Lower lobe of right lung (tissue), 2 donors: ENCODE data around the gene PTPRM. TPM values are rescaled to one million over a fixed set of nuclear protein-coding genes. Genes with fewer than 3 reads are reported as not detected.
A peak's percentile ranks its signal among the peaks of the same experiment; 100 is the strongest.

Experiments used
- ATAC-seq, 2 donors: fragments of 200-7000 bp; cut with Tn5 transposase; one replicate each; pipeline ENCODE4 v1.9.1; 2020 to 2022; ENCODE audit warnings: mild to moderate bottlenecking in 2 of 2, moderate library complexity in 2 of 2
- DNase-seq: peaks from one replicate; pipeline ENCODE4 v3.0.0-alpha.2; 2020
- H3K27ac ChIP-seq: fragments of 200-600 bp; one replicate; pipeline ENCODE4 v1.8.0; 2022
- H3K27me3 ChIP-seq: fragments of 200-600 bp; one replicate; pipeline ENCODE4 v1.8.0; 2022; ENCODE audit warnings: low read depth
- H3K36me3 ChIP-seq: fragments of 200-600 bp; one replicate; pipeline ENCODE4 v1.8.0; 2022; ENCODE audit warnings: mild to moderate bottlenecking
- H3K4me1 ChIP-seq: fragments of 200-600 bp; one replicate; pipeline ENCODE4 v1.8.0; 2022
- H3K4me3 ChIP-seq: fragments of 200-600 bp; one replicate; pipeline ENCODE4 v1.8.0; 2022; ENCODE audit warnings: mild to moderate bottlenecking
- H3K9me3 ChIP-seq: fragments of 200-600 bp; one replicate; pipeline ENCODE4 v1.8.0; 2022
- intact Hi-C: fragments of 100-400 bp; cut with DNase I; formaldehyde crosslinking; loops from one replicate; pipeline ENCODE4 v1.11.0; 2022
- total RNA-seq: library from RNA; stranded (reverse); fragmentation: NEBNext Ultra II Directional; extraction: Animal tissue kit (Norgen Biotek cat#: 25700); gene quantifications from one replicate; pipeline ENCODE4 v1.2.1, GENCODE V29; 2021
- TF ChIP-seq, protein P1 (sequence below): fragments of 200-600 bp; IDR thresholded peaks from one replicate; pipeline ENCODE4 v1.8.0; 2022; ENCODE audit warnings: antibody characterized with exemption, mild to moderate bottlenecking
- donor health status: DM: no; HTN: yes; CAD: no; lungs with severe emphysema.

Gene PTPRM
- total RNA-seq, 1 donor from 2014 or later = 85.2 TPM

GRCh38 chr18:8293184-8293583, 726.1 kb downstream of the PTPRM start:
- Histone ChIP-seq H3K4me1 (peaks cover 9% of the 10 kb centered on the region), H3K27me3 (no peaks in the 10 kb centered on the region), H3K36me3 (peaks cover 15% of the 10 kb centered on the region), H3K4me3 (no peak overlapping the region), H3K27ac (no peak overlapping the region), H3K9me3 (no peaks in the 10 kb centered on the region)
- TF ChIP-seq, protein P1, sequence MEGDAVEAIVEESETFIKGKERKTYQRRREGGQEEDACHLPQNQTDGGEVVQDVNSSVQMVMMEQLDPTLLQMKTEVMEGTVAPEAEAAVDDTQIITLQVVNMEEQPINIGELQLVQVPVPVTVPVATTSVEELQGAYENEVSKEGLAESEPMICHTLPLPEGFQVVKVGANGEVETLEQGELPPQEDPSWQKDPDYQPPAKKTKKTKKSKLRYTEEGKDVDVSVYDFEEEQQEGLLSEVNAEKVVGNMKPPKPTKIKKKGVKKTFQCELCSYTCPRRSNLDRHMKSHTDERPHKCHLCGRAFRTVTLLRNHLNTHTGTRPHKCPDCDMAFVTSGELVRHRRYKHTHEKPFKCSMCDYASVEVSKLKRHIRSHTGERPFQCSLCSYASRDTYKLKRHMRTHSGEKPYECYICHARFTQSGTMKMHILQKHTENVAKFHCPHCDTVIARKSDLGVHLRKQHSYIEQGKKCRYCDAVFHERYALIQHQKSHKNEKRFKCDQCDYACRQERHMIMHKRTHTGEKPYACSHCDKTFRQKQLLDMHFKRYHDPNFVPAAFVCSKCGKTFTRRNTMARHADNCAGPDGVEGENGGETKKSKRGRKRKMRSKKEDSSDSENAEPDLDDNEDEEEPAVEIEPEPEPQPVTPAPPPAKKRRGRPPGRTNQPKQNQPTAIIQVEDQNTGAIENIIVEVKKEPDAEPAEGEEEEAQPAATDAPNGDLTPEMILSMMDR = no peak
- no peak for ATAC-seq
- DNase-seq = no peak
- intact Hi-C loops = no loop called here

GRCh38 chr18:8296886-8297616, 729.9 kb downstream of the PTPRM start:
- H3K27me3 ChIP-seq = no peaks in the 10 kb centered on the region
- no peak overlapping the region for H3K4me3 ChIP-seq
- DNase-seq (no peak), ATAC-seq (no peak)
- H3K36me3 ChIP-seq = peaks cover 17% of the 10 kb centered on the region
- H3K9me3 ChIP-seq = no peaks in the 10 kb centered on the region
- intact Hi-C loops = no loop called here
- H3K4me1 ChIP-seq = no peaks in the 10 kb centered on the region
- TF ChIP-seq, protein P1 = no peak
- no peak overlapping the region for H3K27ac ChIP-seq

DNA sequence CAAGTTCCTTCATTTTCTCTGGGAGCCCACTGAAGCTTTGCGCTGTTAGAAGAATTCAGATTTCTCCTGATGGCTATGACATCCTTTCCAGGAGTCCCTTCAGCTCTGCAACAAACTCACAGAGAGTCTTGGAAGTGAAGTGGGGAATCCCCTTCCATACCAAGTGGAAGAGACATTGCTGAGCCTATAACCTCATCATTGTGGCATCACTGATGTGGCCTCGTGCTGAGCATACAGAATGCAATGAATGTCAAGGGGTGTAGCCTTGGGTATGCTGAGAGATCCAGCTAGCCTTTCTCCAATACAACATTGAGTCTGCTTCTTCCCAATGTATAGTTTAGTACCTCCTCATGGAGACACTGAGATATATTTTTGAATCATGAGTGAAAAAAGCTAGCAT, 731.1 kb downstream of the PTPRM start:
- Histone ChIP-seq H3K36me3 (peaks cover 17% of the 10 kb centered on the region), H3K4me3 (no peak overlapping the region), H3K9me3 (no peaks in the 10 kb centered on the region), H3K27ac (no peak overlapping the region), H3K4me1 (no peaks in the 10 kb centered on the region), H3K27me3 (no peaks in the 10 kb centered on the region)
- DNase-seq (no peak), ATAC-seq (no peak)
- TF ChIP-seq, protein P1 = no peak
- intact Hi-C loops = no loop called here

DNA sequence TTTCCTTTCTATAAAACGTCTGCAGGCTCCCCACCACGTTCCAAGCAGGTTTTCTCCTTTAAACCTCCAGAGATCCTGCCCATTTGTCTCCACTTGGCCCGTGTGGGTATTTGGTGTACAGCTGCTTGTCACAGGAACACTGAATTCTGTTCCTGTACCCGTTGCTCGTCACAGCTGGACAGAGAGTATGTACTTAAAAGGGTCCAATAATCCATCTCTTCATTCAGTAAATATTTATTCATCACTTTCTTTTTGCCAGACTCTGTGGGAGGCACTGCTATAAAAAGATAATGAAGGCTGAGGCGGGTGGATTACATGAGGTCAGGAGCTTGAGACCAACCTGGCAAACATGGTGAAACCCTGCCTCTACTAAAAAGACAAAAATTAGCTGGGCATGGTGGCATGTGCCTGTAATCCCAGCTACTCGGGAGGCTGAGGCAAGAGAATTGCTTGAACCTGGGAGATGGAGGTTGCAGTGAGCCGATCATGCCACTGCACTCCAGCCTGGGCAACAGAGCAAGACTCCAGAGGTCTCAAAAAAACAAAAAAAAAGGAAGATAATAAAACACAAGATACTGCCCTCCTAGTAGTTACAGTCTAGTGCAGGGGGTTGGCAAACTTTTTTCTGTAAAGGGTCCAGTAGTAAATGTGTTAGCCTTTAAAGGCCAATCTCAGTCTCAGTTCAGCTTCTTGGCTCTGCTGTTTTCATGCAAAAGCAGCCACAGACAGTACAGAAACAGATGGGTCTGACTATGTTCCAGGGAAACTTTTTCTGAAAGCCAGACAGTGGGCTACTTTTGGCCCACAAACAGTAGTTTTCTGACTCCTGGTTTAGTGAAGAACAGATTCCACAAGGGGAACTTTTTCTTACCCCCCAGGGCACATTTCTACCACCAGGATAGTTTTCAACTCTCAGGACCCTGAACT, 732.2 kb downstream of the PTPRM start:
- H3K4me1 ChIP-seq = no peaks in the 10 kb centered on the region
- intact Hi-C loops = no loop called here
- TF ChIP-seq, protein P1 = no peak
- peaks cover 17% of the 10 kb centered on the region for H3K36me3 ChIP-seq
- no peak overlapping the region for H3K4me3 ChIP-seq
- H3K27ac ChIP-seq = no peak overlapping the region
- ATAC-seq (peak in 1 of 2 donors; percentile 17), DNase-seq (no peak)
- H3K9me3 ChIP-seq = no peaks in the 10 kb centered on the region
- H3K27me3 ChIP-seq = no peaks in the 10 kb centered on the region

DNA sequence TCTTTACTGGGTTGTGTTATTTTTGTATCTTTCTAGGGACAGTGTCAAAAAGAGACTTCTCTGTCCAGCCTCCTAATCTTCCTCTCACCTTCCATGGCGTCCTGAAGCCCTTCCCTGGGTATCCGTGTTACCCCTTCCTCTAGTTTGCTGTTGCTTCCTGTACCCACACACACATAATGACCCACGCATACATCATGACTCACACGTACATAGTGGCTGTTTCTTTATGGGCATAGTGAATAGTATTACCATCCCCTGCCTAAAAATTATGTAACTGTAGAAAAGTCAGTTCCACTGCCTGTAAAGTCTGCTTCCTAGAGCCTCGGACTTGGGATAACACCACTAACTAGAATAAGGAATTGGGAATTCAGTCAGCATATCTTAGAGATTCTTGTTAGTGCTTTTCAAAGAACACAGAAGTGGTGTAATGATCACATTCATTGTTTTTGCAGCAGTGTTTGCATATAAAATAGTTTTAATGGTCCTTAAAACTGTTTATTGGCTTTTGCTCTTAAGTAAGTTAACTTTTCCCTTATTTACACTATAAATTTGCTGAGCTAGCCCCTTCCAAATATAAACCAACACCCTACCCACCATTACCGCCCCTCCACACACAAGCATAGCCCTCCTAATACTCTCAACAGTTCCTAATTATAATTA, 733.8 kb downstream of the PTPRM start:
- Histone ChIP-seq H3K9me3 (no peaks in the 10 kb centered on the region), H3K4me1 (no peaks in the 10 kb centered on the region), H3K36me3 (peaks cover 17% of the 10 kb centered on the region), H3K4me3 (no peak overlapping the region), H3K27ac (no peak overlapping the region), H3K27me3 (no peaks in the 10 kb centered on the region)
- TF ChIP-seq, protein P1 = no peak
- peak in 1 of 2 donors; percentile 52 for ATAC-seq
- DNase-seq = no peak
- intact Hi-C loops = no loop called here
